PC-3 (cell line): Measurements from ENCODE around the gene NAGLU. TPM values are rescaled to one million over a fixed set of nuclear protein-coding genes. Genes with fewer than 3 reads are reported as not detected.
A peak's percentile ranks its signal among the peaks of the same experiment; 100 is the strongest.

Experiments used
- ATAC-seq: fragments of 200-7000 bp; cut with Tn5 transposase; 2 replicates; pipeline ENCODE4 v1.9.1; 2020; ENCODE audit warnings: mild to moderate bottlenecking, moderate library complexity
- BruUV-seq: library from RNA; stranded (reverse); fragments of 400-500 nt; replicated peaks from 2 replicates; lab custom pipeline; 2021; lab: Mats Ljungman, UMichigan
- CTCF ChIA-PET: fragments of 300-600 bp; sonication (Branson Sonifier 250); formaldehyde crosslinking; loops from one replicate; lab custom pipeline; 2022; ENCODE audit warnings: antibody characterized with exemption; lab: Charles Lee
- POLR2A ChIA-PET: fragments of 300-600 bp; sonication (Branson Sonifier 250); formaldehyde crosslinking; loops from one replicate; lab custom pipeline; 2022; ENCODE audit warnings: antibody characterized with exemption; ENCODE audit not compliant: unreplicated experiment; lab: Charles Lee
- DNase-seq: peaks from one replicate; pipeline ENCODE4 v3.0.0-alpha.2; 2015
- H2AFZ ChIP-seq: fragments of 300-600 bp; sonication (generic); 2 replicates; pipeline ENCODE4 v1.6.0; 2016; ENCODE audit warnings: antibody characterized with exemption, low read length
- H3F3A ChIP-seq: fragments of 300-600 bp; sonication (generic); one replicate; pipeline ENCODE4 v1.6.0; 2017; ENCODE audit warnings: antibody characterized with exemption, low read length, control low read depth, mild to moderate bottlenecking; ENCODE audit not compliant: unreplicated experiment
- H3K27ac ChIP-seq: fragments of 300-600 bp; sonication (generic); 2 replicates; pipeline ENCODE4 v1.5.1; 2016; ENCODE audit warnings: mild to moderate bottlenecking, low read length
- H3K27me3 ChIP-seq: fragments of 300-600 bp; sonication (generic); 2 replicates; pipeline ENCODE4 v1.6.1; 2016; ENCODE audit warnings: low read length, mixed read lengths
- H3K36me3 ChIP-seq: fragments of 300-600 bp; sonication (generic); 2 replicates; pipeline ENCODE4 v1.6.1; 2016; ENCODE audit warnings: low read depth, mixed run types, low read length, mixed read lengths
- H3K4me1 ChIP-seq: fragments of 300-600 bp; sonication (generic); 2 replicates; pipeline ENCODE4 v1.5.1; 2016; ENCODE audit warnings: low read length; ENCODE audit not compliant: insufficient read depth
- H3K4me2 ChIP-seq: fragments of 300-600 bp; sonication (generic); 2 replicates; pipeline ENCODE4 v1.6.0; 2016; ENCODE audit warnings: low read length
- H3K4me3 ChIP-seq: fragments of 300-600 bp; sonication (generic); 2 replicates; pipeline ENCODE4 v1.5.1; 2016; ENCODE audit warnings: mild to moderate bottlenecking, low read length, mixed read lengths
- H3K79me2 ChIP-seq: fragments of 300-600 bp; sonication (generic); 2 replicates; pipeline ENCODE4 v1.6.1; 2017; ENCODE audit warnings: low read length, mixed read lengths
- H3K9ac ChIP-seq: fragments of 300-600 bp; sonication (generic); 2 replicates; pipeline ENCODE4 v1.6.0; 2016; ENCODE audit warnings: mild to moderate bottlenecking, low read length
- H3K9me2 ChIP-seq: fragments of 300-600 bp; sonication (generic); replicated peaks from 2 replicates; pipeline ENCODE4 v1.6.1; 2016; ENCODE audit warnings: mixed run types, low read length, mixed read lengths
- H3K9me3 ChIP-seq: fragments of 300-600 bp; sonication (generic); 2 replicates; pipeline ENCODE4 v1.6.1; 2016; ENCODE audit warnings: low read length, mixed read lengths
- H4K20me1 ChIP-seq: fragments of 300-600 bp; sonication (generic); 2 replicates; pipeline ENCODE4 v1.6.1; 2016; ENCODE audit warnings: low read length, mixed read lengths
- EZH2 ChIP-seq: fragments of 300-600 bp; sonication (generic); IDR thresholded peaks from one replicate; pipeline ENCODE4 v1.6.1; 2017; ENCODE audit warnings: antibody characterized with exemption, mild to moderate bottlenecking, low read length; ENCODE audit not compliant: unreplicated experiment
- EZH2phosphoT487 ChIP-seq: fragments of 300-600 bp; sonication (generic); IDR thresholded peaks from 2 replicates; pipeline ENCODE4 v1.6.1; 2018; ENCODE audit warnings: mild to moderate bottlenecking, antibody characterized with exemption, low read length, borderline replicate concordance
- intact Hi-C: fragments of 100-400 bp; cut with micrococcal nuclease; formaldehyde crosslinking; loops from 2 replicates; pipeline ENCODE4 v1.9.0; 2023
- total RNA-seq: library from RNA; depleted of rRNA; stranded (reverse); fragments of >200 nt; gene quantifications from 2 replicates; pipeline ENCODE4 v1.2.3, GENCODE V29; 2014
- TF ChIP-seq, protein P1 (sequence below): fragments of 300-600 bp; sonication (generic); conservative IDR thresholded peaks from 2 replicates; pipeline ENCODE4 v1.5.1; 2017; ENCODE audit warnings: antibody characterized with exemption, low read depth, mild to moderate bottlenecking, low read length

NAGLU gene
- total RNA-seq, 1 experiment from 2014 or later, result 4.9 TPM

DNA sequence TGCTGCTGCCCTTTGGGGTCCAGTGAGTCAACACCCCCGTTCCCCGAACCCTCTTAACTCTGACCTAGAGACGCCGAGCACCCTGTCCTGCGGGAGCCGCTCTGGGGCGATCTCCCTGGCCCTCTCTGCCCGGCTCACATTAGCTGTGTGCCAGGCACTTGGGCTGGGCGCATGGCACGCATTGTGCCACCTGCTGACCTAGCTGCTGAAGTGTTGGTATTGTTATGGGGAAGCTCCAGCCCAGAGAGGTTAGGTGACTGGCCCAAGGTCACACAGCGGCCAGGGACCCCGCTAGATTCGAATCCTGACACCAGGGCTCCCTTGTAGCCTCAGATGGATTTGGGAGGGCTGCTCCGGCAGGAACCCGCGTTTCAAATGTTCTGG is 17.8 kb downstream of the NAGLU start:
- CTCF ChIA-PET, result no interaction called here
- Histone ChIP-seq H3K4me3 (peak overlapping the region; percentile 89), H3K4me2 (peak overlapping the region; percentile 97), H3K27ac (no peak overlapping the region), H3K36me3 (no peaks in the 10 kb centered on the region), H3K79me2 (peaks cover 24% of the 10 kb centered on the region), H4K20me1 (no peaks in the 10 kb centered on the region), H3K9ac (peak overlapping the region; percentile 86), H2AFZ (peak overlapping the region; percentile 91), H3K27me3 (no peaks in the 10 kb centered on the region), H3K9me2 (no peaks in the 10 kb centered on the region), H3F3A (no peaks in the 10 kb centered on the region), H3K4me1 (peaks cover 4% of the 10 kb centered on the region; the same call in 1 of the 2 replicates), H3K9me3 (no peaks in the 10 kb centered on the region)
- POLR2A ChIA-PET, result no interaction called here
- no TSS peak for BruUV-seq
- TF ChIP-seq EZH2phosphoT487 (no peak), EZH2 (no peak)
- TF ChIP-seq, protein P1, sequence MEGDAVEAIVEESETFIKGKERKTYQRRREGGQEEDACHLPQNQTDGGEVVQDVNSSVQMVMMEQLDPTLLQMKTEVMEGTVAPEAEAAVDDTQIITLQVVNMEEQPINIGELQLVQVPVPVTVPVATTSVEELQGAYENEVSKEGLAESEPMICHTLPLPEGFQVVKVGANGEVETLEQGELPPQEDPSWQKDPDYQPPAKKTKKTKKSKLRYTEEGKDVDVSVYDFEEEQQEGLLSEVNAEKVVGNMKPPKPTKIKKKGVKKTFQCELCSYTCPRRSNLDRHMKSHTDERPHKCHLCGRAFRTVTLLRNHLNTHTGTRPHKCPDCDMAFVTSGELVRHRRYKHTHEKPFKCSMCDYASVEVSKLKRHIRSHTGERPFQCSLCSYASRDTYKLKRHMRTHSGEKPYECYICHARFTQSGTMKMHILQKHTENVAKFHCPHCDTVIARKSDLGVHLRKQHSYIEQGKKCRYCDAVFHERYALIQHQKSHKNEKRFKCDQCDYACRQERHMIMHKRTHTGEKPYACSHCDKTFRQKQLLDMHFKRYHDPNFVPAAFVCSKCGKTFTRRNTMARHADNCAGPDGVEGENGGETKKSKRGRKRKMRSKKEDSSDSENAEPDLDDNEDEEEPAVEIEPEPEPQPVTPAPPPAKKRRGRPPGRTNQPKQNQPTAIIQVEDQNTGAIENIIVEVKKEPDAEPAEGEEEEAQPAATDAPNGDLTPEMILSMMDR, result no peak
- ATAC-seq (peak; percentile 52), DNase-seq (peak; percentile 32)
- intact Hi-C loops, result no loop called here

DNA sequence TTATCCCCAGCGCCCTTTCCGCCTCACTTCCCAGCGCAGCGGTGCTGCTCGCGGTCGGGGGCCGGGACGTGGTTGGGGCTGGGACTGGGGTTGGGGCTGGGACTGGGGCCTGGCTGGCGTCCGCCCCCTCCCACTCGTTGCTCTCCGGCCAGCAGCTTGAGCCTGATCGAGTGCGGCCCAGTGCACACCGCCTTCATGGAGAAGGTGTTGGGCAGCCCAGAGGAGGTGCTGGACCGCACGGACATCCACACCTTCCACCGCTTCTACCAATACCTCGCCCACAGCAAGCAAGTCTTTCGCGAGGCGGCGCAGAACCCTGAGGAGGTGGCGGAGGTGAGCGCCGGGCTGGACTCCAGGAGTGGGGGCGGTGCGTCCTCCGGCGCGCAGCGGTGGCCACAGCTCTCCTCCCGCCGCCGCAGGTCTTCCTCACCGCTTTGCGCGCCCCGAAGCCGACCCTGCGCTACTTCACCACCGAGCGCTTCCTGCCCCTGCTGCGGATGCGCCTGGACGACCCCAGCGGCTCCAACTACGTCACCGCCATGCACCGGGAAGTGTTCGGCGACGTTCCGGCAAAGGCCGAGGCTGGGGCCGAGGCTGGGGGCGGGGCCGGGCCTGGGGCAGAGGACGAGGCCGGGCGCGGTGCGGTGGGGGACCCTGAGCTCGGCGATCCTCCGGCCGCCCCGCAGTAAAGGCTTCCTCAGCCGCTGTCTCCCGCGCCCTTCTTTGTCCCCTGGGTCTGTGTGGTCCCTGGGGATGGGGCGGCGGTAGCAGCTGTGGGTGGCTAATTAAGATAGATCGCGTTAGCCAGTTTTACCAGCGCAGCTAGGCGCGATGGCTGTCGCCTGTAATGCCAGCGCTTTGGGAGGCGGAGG is 18.4 kb downstream of the NAGLU start:
- 0 out of 2 replicates have a peak, but pooled peaks cover 4% of the 10 kb centered on the region for H3K4me1 ChIP-seq
- peak overlapping the region; percentile 91 for H2AFZ ChIP-seq
- CTCF ChIA-PET, result no interaction called here
- no peak for TF ChIP-seq EZH2
- TF ChIP-seq, protein P1, result no peak
- no peak for TF ChIP-seq EZH2phosphoT487
- H3K27me3 ChIP-seq, result no peaks in the 10 kb centered on the region
- peak overlapping the region; percentile 3; the same call in 1 of the 2 replicates for H3K27ac ChIP-seq
- no peaks in the 10 kb centered on the region for H4K20me1 ChIP-seq
- peak overlapping the region; percentile 86 for H3K9ac ChIP-seq
- no peaks in the 10 kb centered on the region for H3K9me3 ChIP-seq
- H3K4me2 ChIP-seq, result peak overlapping the region; percentile 97
- peak overlapping the region; percentile 89 for H3K4me3 ChIP-seq
- no peaks in the 10 kb centered on the region for H3K36me3 ChIP-seq
- ATAC-seq (peak; percentile 91), DNase-seq (peak; percentile 63)
- POLR2A ChIA-PET, result interaction anchor here (0.5 to 0.6 kb wide), 2 partner anchors 18 to 22 kb away, joined by 4 to 26 read pairs; partner anchors contain the start of gene NAGLU
- BruUV-seq, result TSS peak; percentile 49
- no peaks in the 10 kb centered on the region for H3K9me2 ChIP-seq
- intact Hi-C loops, result no loop called here
- H3F3A ChIP-seq, result no peaks in the 10 kb centered on the region
- H3K79me2 ChIP-seq, result peaks cover 24% of the 10 kb centered on the region
